ENCODE results near the gene PCDH20. TPM values are rescaled to one million over a fixed set of nuclear protein-coding genes. Genes with fewer than 3 reads are reported as not detected.

Gene PCDH20
- total RNA-seq, result not detected

- no peak within 1 kb of the TSS for H3K4me3 ChIP-seq (ENCODE audit: low read length)
- no peaks in the 10 kb centered on the region for H3K9me3 ChIP-seq (ENCODE audit: low read depth, low read length)
Observed at GRCh38 chr13:61415749-61416148, at the start of gene PCDH20. PCDH20 (minus strand) TSS chr13:61415849; CDS start chr13:61415158, 691 bp downstream.

DNA sequence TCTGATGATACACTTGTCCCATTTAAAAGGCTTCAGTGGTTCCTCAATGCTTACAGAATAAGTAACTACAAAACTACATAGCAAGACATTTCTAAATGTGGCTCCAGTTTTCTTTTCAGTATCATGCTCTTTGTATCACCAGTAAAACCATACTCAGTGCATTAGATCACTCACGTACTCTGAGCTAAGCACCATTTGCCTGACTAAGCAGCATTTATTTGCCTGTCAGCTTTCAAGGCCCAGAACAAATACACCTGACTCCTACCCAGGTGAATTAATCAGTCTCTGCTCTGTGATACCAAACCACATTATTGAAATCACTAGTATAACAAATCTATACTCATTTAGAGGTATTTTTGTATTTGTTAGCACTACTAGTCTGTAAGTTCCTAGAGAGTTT is 47.4 kb upstream of the PCDH20 start:
- H3K27me3 ChIP-seq (ENCODE audit: insufficient read depth, low read length), result no peaks in the 10 kb centered on the region
- no peak overlapping the region for H3K4me3 ChIP-seq (ENCODE audit: low read length)
- H3K4me1 ChIP-seq (ENCODE audit: insufficient read depth, low read length), result no peaks in the 10 kb centered on the region
- no peaks in the 10 kb centered on the region for H3K9me3 ChIP-seq (ENCODE audit: low read depth, low read length)

More at GRCh38 chr13:61415749-61416148, at the start of gene PCDH20:
- no peaks in the 10 kb centered on the region for H3K4me1 ChIP-seq (ENCODE audit: insufficient read depth, low read length)
- peaks cover 27% of the 10 kb centered on the region for H3K27me3 ChIP-seq (ENCODE audit: insufficient read depth, low read length)

DNA sequence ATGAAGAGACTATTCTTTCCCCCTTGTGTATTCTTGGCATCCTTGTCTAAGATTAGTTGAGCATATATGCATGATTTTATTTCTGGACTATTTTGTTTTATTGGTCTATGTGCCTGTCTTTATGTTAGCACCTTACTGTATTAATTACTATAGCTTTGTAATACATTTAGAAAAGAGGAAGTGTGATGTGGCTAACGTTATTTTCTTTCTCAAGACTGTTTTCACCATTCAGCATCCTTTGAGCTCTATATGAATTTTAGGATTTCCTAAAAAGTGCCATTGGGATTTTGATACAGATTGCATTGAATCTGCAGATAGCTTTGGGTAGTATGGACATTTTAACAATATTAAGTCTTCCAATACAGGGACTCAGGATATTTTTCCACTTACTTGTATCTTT is 37.5 kb upstream of the PCDH20 start:
- Histone ChIP-seq H3K4me3 (ENCODE audit: low read length) (no peak overlapping the region), H3K4me1 (ENCODE audit: insufficient read depth, low read length) (no peaks in the 10 kb centered on the region)

DNA sequence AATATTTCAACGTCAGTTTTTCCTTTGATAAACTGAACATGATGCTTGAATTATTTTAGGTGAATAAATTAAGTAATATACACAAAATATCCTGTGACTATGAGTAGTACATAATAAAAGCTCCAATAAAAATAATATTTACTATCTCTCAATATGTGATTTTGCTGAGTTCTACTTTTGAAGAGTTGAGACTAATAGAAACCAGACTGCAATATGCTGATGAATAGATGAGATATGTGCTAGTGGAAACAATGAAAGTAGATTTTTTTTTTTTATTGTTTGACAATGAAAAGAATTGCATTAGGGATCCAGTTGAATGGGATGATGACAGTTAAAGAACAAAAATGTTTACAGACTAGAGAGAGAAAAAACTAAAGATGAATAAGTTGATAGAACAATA is 16.4 kb upstream of the PCDH20 start:
- Histone ChIP-seq H3K4me3 (ENCODE audit: low read length) (no peak overlapping the region), H3K4me1 (ENCODE audit: insufficient read depth, low read length) (no peaks in the 10 kb centered on the region), H3K9me3 (ENCODE audit: low read depth, low read length) (no peaks in the 10 kb centered on the region), H3K27me3 (ENCODE audit: insufficient read depth, low read length) (no peaks in the 10 kb centered on the region)

More for the DNA sequence above, 37.5 kb upstream of the PCDH20 start:
- no peaks in the 10 kb centered on the region for H3K9me3 ChIP-seq (ENCODE audit: low read depth, low read length)
- no peaks in the 10 kb centered on the region for H3K27me3 ChIP-seq (ENCODE audit: insufficient read depth, low read length)

DNA sequence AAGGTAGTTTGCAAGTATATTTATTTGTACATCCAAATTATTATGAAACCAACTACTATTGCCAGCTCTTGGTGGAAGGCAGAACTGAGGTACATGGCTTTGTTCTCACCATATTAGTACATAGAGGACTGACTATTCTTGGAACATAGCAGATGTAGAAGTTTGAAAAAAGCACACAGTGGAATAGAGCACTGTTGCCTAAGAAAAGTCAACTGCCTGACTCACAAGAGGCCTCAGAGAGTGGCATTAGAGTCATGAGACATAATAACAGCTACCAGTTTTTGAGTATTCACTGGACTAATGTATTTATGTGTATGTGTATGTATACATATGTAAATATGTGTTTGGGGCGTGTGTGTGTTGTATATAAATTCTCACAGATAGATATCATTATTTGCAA is 8.3 kb upstream of the PCDH20 start:
- H3K4me3 ChIP-seq (ENCODE audit: low read length), result no peak overlapping the region
- H3K27me3 ChIP-seq (ENCODE audit: insufficient read depth, low read length), result no peaks in the 10 kb centered on the region
- no peaks in the 10 kb centered on the region for H3K9me3 ChIP-seq (ENCODE audit: low read depth, low read length)
- no peaks in the 10 kb centered on the region for H3K4me1 ChIP-seq (ENCODE audit: insufficient read depth, low read length)

- Histone ChIP-seq H3K9me3 (ENCODE audit: low read depth, low read length) (no peaks in the 10 kb centered on the region), H3K4me3 (ENCODE audit: low read length) (no peak overlapping the region), H3K27me3 (ENCODE audit: insufficient read depth, low read length) (peaks cover 22% of the 10 kb centered on the region), H3K4me1 (ENCODE audit: insufficient read depth, low read length) (no peaks in the 10 kb centered on the region)
Observed at GRCh38 chr13:61417086-61417570, 1.5 kb upstream of the PCDH20 start.

DNA sequence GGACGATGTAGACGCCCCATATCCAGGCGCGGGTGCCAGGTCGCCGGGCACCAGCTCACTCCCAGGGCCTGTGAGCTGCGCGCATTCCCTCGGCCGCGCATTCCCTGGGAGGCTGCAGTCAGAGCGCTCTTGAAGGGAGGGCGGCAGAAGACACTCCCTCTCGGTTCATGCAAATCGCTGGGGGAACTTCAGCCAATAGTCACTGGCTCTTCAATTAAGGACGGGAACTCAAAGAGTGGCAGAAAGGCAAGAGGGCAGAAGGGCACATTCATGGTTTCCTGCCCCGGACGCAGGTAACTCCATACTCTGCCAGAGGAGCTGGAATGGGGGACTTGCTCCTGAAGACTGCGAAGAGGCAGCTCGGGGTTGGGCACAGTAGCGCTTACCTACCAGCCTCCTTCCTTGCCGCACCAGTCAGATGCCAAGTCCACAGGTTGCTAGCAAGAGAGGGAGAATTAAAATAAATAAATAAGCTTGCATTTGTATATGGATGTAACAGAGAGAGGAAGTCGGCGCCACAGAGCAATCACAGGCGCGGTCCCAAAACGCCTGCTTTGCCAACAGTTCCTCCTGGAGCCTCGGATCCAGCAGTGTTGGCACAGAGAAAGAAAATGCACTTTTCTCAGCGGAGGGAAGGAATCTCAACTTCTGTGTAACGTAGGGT is 459 bp downstream of the PCDH20 start:
- H3K9me3 ChIP-seq (ENCODE audit: low read depth, low read length), result no peaks in the 10 kb centered on the region
- H3K27me3 ChIP-seq (ENCODE audit: insufficient read depth, low read length), result peaks cover 27% of the 10 kb centered on the region
- no peak overlapping the region for H3K4me3 ChIP-seq (ENCODE audit: low read length)
- H3K4me1 ChIP-seq (ENCODE audit: insufficient read depth, low read length), result no peaks in the 10 kb centered on the region

GRCh38 chr13:61414686-61415057 is 977 bp downstream of the PCDH20 start:
- Histone ChIP-seq H3K27me3 (ENCODE audit: insufficient read depth, low read length) (peaks cover 27% of the 10 kb centered on the region), H3K9me3 (ENCODE audit: low read depth, low read length) (no peaks in the 10 kb centered on the region), H3K4me3 (ENCODE audit: low read length) (no peak overlapping the region), H3K4me1 (ENCODE audit: insufficient read depth, low read length) (no peaks in the 10 kb centered on the region)

- H3K27me3 ChIP-seq (ENCODE audit: insufficient read depth, low read length), result peaks cover 27% of the 10 kb centered on the region
- H3K4me1 ChIP-seq (ENCODE audit: insufficient read depth, low read length), result no peaks in the 10 kb centered on the region
- H3K4me3 ChIP-seq (ENCODE audit: low read length), result no peak overlapping the region
- no peaks in the 10 kb centered on the region for H3K9me3 ChIP-seq (ENCODE audit: low read depth, low read length)
Observed at GRCh38 chr13:61413572-61414535, 1.8 kb downstream of the PCDH20 start.

GRCh38 chr13:61410669-61411297 is 4.9 kb downstream of the PCDH20 start:
- Histone ChIP-seq H3K4me1 (ENCODE audit: insufficient read depth, low read length) (no peaks in the 10 kb centered on the region), H3K27me3 (ENCODE audit: insufficient read depth, low read length) (peaks cover 27% of the 10 kb centered on the region), H3K4me3 (ENCODE audit: low read length) (no peak overlapping the region), H3K9me3 (ENCODE audit: low read depth, low read length) (no peaks in the 10 kb centered on the region)

GRCh38 chr13:61410266-61410665 is 5.4 kb downstream of the PCDH20 start:
- no peaks in the 10 kb centered on the region for H3K9me3 ChIP-seq (ENCODE audit: low read depth, low read length)
- no peak overlapping the region for H3K4me3 ChIP-seq (ENCODE audit: low read length)
- H3K4me1 ChIP-seq (ENCODE audit: insufficient read depth, low read length), result no peaks in the 10 kb centered on the region
- peaks cover 24% of the 10 kb centered on the region for H3K27me3 ChIP-seq (ENCODE audit: insufficient read depth, low read length)

DNA sequence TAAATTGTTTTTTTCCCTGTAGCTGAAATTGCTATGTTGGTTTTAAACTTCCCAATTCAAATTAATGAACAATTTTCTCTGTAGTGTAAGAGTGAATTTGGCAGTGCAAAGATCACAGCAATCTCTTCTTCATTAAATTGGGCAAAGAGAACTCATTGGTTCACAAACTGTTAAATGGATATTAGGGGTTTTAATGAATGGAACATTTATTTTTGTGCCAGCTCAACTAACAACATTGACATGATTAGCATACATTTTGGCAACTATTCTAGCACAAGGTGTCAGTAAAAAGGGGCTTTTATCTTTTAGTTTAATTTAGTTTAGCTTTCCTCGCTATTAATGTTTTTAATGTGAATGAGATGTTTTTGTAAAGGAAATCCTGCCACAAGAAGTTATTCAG is 7.1 kb downstream of the PCDH20 start:
- peaks cover 9% of the 10 kb centered on the region for H3K27me3 ChIP-seq (ENCODE audit: insufficient read depth, low read length)
- no peaks in the 10 kb centered on the region for H3K9me3 ChIP-seq (ENCODE audit: low read depth, low read length)
- no peak overlapping the region for H3K4me3 ChIP-seq (ENCODE audit: low read length)
- no peaks in the 10 kb centered on the region for H3K4me1 ChIP-seq (ENCODE audit: insufficient read depth, low read length)

GRCh38 chr13:61406275-61406674 is 9.4 kb downstream of the PCDH20 start:
- no peaks in the 10 kb centered on the region for H3K4me1 ChIP-seq (ENCODE audit: insufficient read depth, low read length)
- no peak overlapping the region for H3K4me3 ChIP-seq (ENCODE audit: low read length)
- H3K9me3 ChIP-seq (ENCODE audit: low read depth, low read length), result no peaks in the 10 kb centered on the region
- peaks cover under 1% of the 10 kb centered on the region for H3K27me3 ChIP-seq (ENCODE audit: insufficient read depth, low read length)

GRCh38 chr13:61396121-61396520 is 19.5 kb downstream of the PCDH20 start:
- Histone ChIP-seq H3K9me3 (ENCODE audit: low read depth, low read length) (no peaks in the 10 kb centered on the region), H3K4me1 (ENCODE audit: insufficient read depth, low read length) (no peaks in the 10 kb centered on the region), H3K4me3 (ENCODE audit: low read length) (no peak overlapping the region), H3K27me3 (ENCODE audit: insufficient read depth, low read length) (no peaks in the 10 kb centered on the region)

- H3K9me3 ChIP-seq (ENCODE audit: low read depth, low read length), result no peaks in the 10 kb centered on the region
- no peaks in the 10 kb centered on the region for H3K4me1 ChIP-seq (ENCODE audit: insufficient read depth, low read length)
- no peaks in the 10 kb centered on the region for H3K27me3 ChIP-seq (ENCODE audit: insufficient read depth, low read length)
- H3K4me3 ChIP-seq (ENCODE audit: low read length), result no peak overlapping the region
Observed at GRCh38 chr13:61391426-61391825, 24.2 kb downstream of the PCDH20 start.
